Effector memory CD8-positive, alpha-beta T cell (primary cell): ENCODE measurements around the gene TUBA1C.

Source experiments
- ATAC-seq: fragments of 150-1000 bp; cut with Tn5 transposase; replicated peaks from 2 replicates; pipeline ENCODE4 v1.10.0; 2021; ENCODE audit warnings: mild to moderate bottlenecking, moderate library complexity
- DNase-seq, 3 experiments: peaks; one replicate each; pipeline ENCODE4 v3.0.0; 2021
- H3K27ac Mint-ChIP-seq, 2 donors: one replicate each; pipeline ENCODE4 v1.8.0; 2022; ENCODE audit warnings: mild to moderate bottlenecking in 2 of 2, mixed read lengths in 2 of 2, moderate library complexity in 2 of 2
- H3K27me3 Mint-ChIP-seq, 2 donors: one replicate each; pipeline ENCODE4 v1.8.0; 2022; ENCODE audit warnings: mixed read lengths in 2 of 2
- H3K36me3 Mint-ChIP-seq: one replicate; pipeline ENCODE4 v1.8.0; 2022; ENCODE audit warnings: mild to moderate bottlenecking, moderate library complexity, mixed read lengths; ENCODE audit not compliant: insufficient read depth
- H3K4me1 Mint-ChIP-seq, 2 donors: one replicate each; pipeline ENCODE4 v1.8.0; 2022; ENCODE audit warnings: low read depth in 2 of 2, mixed read lengths in 2 of 2
- H3K4me3 Mint-ChIP-seq, 2 donors: one replicate each; pipeline ENCODE4 v1.8.0; 2022; ENCODE audit warnings: mild to moderate bottlenecking in 2 of 2, mixed read lengths in 2 of 2, moderate library complexity in 2 of 2
- H3K9me3 Mint-ChIP-seq, 2 donors: one replicate each; pipeline ENCODE4 v1.8.0; 2022; ENCODE audit warnings: mixed read lengths in 2 of 2
- total RNA-seq, 9 experiments: gene quantifications; one replicate each; lab custom pipeline; 2026; lab: John Stamatoyannopoulos, UW

Gene TUBA1C
- total RNA-seq, result 44.4 to 660 (median 102) reads per million in 9 experiments

DNA sequence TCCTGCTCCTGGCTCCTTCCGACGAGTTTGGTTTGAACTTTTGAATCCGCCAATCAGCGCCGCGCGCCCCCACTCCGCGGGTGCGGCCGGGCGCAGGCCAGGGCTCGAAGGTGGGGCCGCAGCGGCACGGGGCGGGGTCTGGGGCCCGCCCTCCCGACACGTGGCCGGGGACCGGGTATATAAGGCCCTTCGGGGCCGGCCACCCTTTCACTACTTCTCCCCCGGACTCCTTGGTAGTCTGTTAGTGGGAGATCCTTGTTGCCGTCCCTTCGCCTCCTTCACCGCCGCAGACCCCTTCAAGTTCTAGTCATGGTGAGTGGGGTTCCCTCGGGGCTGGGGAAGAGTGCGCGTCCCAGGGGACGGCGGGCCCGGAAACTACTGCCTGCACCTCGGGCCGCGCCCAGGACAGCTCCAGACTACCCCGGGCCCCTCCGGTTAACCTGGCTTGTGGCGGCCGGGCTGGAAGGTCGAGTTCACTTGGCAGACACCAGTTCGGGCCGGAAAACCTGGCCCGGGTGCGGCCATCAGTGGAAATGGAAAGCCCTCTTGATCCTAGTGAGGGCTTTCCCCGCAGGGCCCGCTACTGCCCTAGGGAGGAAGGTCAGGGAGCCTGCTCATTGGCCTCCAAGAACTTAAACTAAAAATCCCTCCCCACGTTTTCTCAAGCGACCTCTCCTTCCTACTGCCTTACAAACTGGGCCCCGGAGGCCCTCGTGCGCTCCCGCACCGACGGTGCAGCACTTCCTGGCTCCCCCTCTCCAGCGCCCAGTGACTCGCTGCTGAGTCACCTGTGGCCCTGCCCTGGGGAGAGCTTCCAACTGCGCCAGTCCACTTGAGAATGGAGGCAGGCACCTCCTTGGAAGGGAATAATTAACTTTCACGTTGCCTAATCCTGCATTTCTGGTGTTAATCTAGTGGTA, at the start of gene TUBA1C:
Gene TUBA1C (plus strand): TSS at position 210 of the 920 bp plus-strand sequence. CDS start 100 bp downstream, at position 310.
- Mint-ChIP-seq H3K9me3 (no peaks in the 10 kb centered on the region), H3K4me1 (peaks cover 13% of the 10 kb centered on the region in 2 donors), H3K4me3 (peak within 1 kb of the TSS; percentile 82 to 85), H3K27me3 (no peaks in the 10 kb centered on the region), H3K27ac (peak within 1 kb of the TSS; percentile 65 to 94), H3K36me3 (peaks cover 30% of the 10 kb centered on the region)
- ATAC-seq, result peak; percentile 87
- DNase-seq, result peak; percentile 78 to 81 (median 81)

DNA sequence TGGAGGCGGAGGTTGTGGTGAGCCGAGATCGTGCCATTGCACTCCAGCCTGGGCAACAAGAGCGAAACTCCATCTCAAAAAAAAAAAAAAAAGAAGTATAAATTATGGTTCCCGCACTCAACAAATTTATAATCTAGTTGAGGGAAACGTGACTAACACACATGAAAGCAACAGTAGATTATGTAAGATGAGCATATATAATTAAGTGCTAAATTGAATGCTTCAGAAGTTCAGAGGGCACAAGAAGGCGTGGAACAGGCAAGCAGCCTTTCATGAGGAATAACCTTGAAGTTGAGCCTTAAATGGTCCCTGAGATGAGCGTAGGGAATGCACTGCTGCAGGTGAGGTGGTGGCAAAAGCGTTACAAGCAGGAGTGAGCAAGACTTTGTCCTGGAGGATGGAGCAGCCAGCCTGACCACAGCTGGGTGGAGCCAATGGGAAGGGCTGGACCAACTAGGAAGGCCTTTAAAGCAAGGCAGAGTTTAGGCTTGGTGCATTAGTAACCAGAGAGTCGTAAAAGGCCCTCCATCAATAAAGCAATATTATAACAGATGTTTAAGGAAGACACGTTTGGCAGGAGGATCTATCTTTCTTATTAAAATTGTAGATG, 45.4 kb upstream of the TUBA1C start:
- Mint-ChIP-seq H3K4me3 (no peak overlapping the region), H3K4me1 (no peaks in the 10 kb centered on the region), H3K36me3 (no peaks in the 10 kb centered on the region), H3K27me3 (peaks cover 0 to 7% of the 10 kb centered on the region in 2 donors), H3K9me3 (no peaks in the 10 kb centered on the region), H3K27ac (no peak overlapping the region)
- DNase-seq (no peak), ATAC-seq (no peak)

DNA sequence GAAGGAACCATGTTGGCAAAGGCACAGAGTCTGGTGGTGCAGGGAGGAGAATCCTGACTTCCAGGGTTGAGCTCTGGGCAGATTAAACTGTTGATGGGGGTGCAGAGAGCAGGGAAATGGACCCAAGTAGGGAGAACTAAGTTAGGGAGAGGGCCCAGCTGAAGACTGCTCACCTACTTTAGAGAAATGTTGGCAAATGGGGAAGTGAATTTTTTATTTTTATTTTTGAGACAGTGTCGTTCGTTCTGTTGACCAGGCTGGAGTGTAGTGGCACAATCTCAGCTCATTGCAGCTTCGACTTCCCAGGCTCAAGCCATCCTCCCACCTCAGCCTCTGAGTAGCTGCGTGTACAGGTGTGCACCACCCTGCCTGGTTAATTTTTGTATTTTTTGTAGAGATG, 43.9 kb upstream of the TUBA1C start:
- no peaks in the 10 kb centered on the region for H3K4me1 Mint-ChIP-seq
- H3K36me3 Mint-ChIP-seq, result no peaks in the 10 kb centered on the region
- no peak overlapping the region for H3K4me3 Mint-ChIP-seq
- H3K27ac Mint-ChIP-seq, result no peak overlapping the region
- no peaks in the 10 kb centered on the region for H3K9me3 Mint-ChIP-seq
- ATAC-seq, result no peak
- no peak for DNase-seq
- H3K27me3 Mint-ChIP-seq, result no peaks in the 10 kb centered on the region

- Mint-ChIP-seq H3K9me3 (no peaks in the 10 kb centered on the region), H3K4me3 (no peak overlapping the region), H3K36me3 (no peaks in the 10 kb centered on the region), H3K27me3 (no peaks in the 10 kb centered on the region), H3K4me1 (no peaks in the 10 kb centered on the region), H3K27ac (no peak overlapping the region)
- DNase-seq (no peak), ATAC-seq (no peak)
These were observed 41.8 kb upstream of the TUBA1C start for GRCh38 chr12:49223122-49223521.

GRCh38 chr12:49223590-49224369, 41.1 kb upstream of the TUBA1C start:
- no peak overlapping the region for H3K27ac Mint-ChIP-seq
- DNase-seq (no peak), ATAC-seq (no peak)
- no peaks in the 10 kb centered on the region for H3K9me3 Mint-ChIP-seq
- no peaks in the 10 kb centered on the region for H3K36me3 Mint-ChIP-seq
- no peak overlapping the region for H3K4me3 Mint-ChIP-seq
- H3K27me3 Mint-ChIP-seq, result no peaks in the 10 kb centered on the region
- no peaks in the 10 kb centered on the region for H3K4me1 Mint-ChIP-seq

GRCh38 chr12:49225576-49226166, 39.2 kb upstream of the TUBA1C start:
- ATAC-seq, result no peak

DNA sequence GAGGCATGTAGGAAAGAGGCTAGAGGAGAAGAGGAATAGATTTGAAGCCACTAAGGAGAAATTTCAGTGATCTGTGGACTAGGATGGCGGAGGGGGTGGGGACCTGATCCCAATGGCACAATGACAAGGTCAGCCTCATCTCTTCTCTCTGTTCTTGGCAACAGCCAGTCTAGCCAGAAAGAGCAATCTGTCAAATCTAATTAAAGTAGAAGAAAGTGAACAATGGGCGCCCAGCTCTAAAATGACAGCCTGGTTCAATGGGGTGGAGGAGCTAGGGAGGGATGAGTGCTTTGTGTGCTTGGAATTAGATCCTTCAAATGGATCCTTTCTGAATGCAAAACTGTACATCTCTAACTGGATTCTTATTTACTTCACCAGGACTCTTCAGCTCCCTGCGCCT, 37.2 kb upstream of the TUBA1C start:
- no peaks in the 10 kb centered on the region for H3K4me1 Mint-ChIP-seq
- no peak overlapping the region for H3K27ac Mint-ChIP-seq
- no peak for DNase-seq
- no peaks in the 10 kb centered on the region for H3K36me3 Mint-ChIP-seq
- no peaks in the 10 kb centered on the region for H3K27me3 Mint-ChIP-seq
- no peak for ATAC-seq
- H3K4me3 Mint-ChIP-seq, result no peak overlapping the region
- H3K9me3 Mint-ChIP-seq, result no peaks in the 10 kb centered on the region

More at GRCh38 chr12:49225576-49226166, 39.2 kb upstream of the TUBA1C start:
- no peak for DNase-seq
- Mint-ChIP-seq H3K4me1 (no peaks in the 10 kb centered on the region), H3K27me3 (no peaks in the 10 kb centered on the region), H3K36me3 (no peaks in the 10 kb centered on the region), H3K4me3 (no peak overlapping the region), H3K9me3 (no peaks in the 10 kb centered on the region), H3K27ac (no peak overlapping the region)

GRCh38 chr12:49228653-49229052, 36.2 kb upstream of the TUBA1C start:
- H3K36me3 Mint-ChIP-seq, result peaks cover 3% of the 10 kb centered on the region
- H3K27me3 Mint-ChIP-seq, result no peaks in the 10 kb centered on the region
- peaks cover 1 to 3% of the 10 kb centered on the region in 2 donors for H3K4me1 Mint-ChIP-seq
- H3K4me3 Mint-ChIP-seq, result no peak overlapping the region
- H3K27ac Mint-ChIP-seq, result no peak overlapping the region
- ATAC-seq (no peak), DNase-seq (no peak)
- H3K9me3 Mint-ChIP-seq, result no peaks in the 10 kb centered on the region

DNA sequence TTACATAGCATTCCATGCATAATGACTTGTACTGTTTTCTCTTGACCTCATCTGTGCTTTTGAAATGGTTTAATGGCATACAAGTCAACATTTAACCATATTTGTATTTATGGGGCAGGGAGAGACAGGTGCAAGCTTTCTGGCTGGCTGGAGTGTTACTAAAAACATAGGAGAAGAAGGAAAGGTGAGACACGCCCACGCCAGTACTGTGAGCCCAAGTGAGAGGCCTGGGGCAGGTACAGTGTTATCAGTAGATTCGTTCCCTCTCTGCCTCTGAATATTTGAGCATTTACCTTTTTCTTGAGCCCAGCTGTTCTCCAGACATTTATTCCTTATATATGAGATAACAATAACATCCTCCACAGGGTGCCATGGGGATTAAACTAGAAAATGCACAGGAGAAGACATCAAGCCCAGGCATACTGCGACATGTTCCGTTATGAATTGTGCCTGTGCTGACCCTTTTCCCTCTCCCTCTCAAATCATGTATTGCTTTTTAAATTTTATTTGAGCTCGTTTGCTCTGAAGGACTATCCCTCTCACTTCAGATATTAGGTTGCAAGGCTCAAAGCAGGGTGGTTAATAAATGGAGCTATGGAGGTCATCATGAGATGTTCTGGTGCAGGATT, 34.6 kb upstream of the TUBA1C start:
- Mint-ChIP-seq H3K36me3 (peaks cover 12% of the 10 kb centered on the region), H3K4me1 (peaks cover 3 to 4% of the 10 kb centered on the region in 2 donors), H3K9me3 (no peaks in the 10 kb centered on the region), H3K27me3 (no peaks in the 10 kb centered on the region), H3K4me3 (no peak overlapping the region), H3K27ac (no peak overlapping the region)
- DNase-seq (no peak), ATAC-seq (no peak)

DNA sequence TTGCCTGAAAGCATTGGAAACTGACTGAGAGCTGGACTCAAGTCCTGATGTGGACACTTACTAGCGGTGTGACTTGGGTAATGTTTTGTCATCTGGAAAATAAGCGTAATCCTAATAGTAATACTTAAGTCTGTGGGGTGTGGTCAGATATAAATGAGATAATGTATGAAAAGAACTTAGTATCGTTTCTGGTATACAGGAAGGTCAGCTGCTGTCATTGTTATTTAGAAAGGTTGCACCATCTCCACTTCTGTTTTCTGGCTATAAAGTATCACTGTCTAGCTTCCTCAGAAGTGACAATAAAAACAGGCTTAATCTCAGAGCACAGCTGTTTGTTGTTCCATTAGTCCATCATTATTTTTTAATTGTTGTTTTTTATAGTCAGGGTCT, 34.1 kb upstream of the TUBA1C start:
- Mint-ChIP-seq H3K4me1 (peaks cover 3 to 4% of the 10 kb centered on the region in 2 donors), H3K27me3 (no peaks in the 10 kb centered on the region), H3K27ac (no peak overlapping the region), H3K36me3 (peaks cover 12% of the 10 kb centered on the region), H3K9me3 (no peaks in the 10 kb centered on the region), H3K4me3 (no peak overlapping the region)
- DNase-seq, result no peak
- no peak for ATAC-seq

- Mint-ChIP-seq H3K27ac (no peak overlapping the region), H3K4me3 (no peak overlapping the region), H3K27me3 (no peaks in the 10 kb centered on the region), H3K36me3 (peaks cover 12% of the 10 kb centered on the region), H3K9me3 (no peaks in the 10 kb centered on the region), H3K4me1 (peaks cover 3 to 4% of the 10 kb centered on the region in 2 donors)
- no peak for DNase-seq
- no peak for ATAC-seq
These were observed 32.8 kb upstream of the TUBA1C start for GRCh38 chr12:49231878-49232655.
